NCI-H69 (cell line): ENCODE results near the gene SMG5.
"Not testable (repeated sequence)": the region's sequence is repeated elsewhere in the genome, so short reads cannot be mapped to it uniquely, and the experiment has no call there.

Experiments
- DNase-seq: peaks from one replicate; lab custom pipeline; 2025; lab: John Stamatoyannopoulos, UW

Gene SMG5

GRCh38 chr1:156245451-156246232 lies 37.0 kb downstream of the SMG5 start:
- peak; percentile 83 for DNase-seq

- DNase-seq: no peak
Measured at GRCh38 chr1:156244712-156245111, 37.9 kb downstream of the SMG5 start.

GRCh38 chr1:156244126-156244525 lies 38.5 kb downstream of the SMG5 start:
- no peak for DNase-seq

GRCh38 chr1:156242738-156243137 lies 39.9 kb downstream of the SMG5 start:
- no peak for DNase-seq

GRCh38 chr1:156241926-156242325 lies 40.7 kb downstream of the SMG5 start, which contains the start of gene BGLAP:
BGLAP (plus strand) TSS chr1:156242184; CDS start chr1:156242232, 48 bp downstream.
- DNase-seq: no peak

GRCh38 chr1:156241311-156241811 lies 41.3 kb downstream of the SMG5 start:
- DNase-seq: no peak

GRCh38 chr1:156238248-156238647 lies 44.4 kb downstream of the SMG5 start:
- no peak for DNase-seq

GRCh38 chr1:156236164-156236563 lies 46.5 kb downstream of the SMG5 start:
- DNase-seq: no peak

- DNase-seq: no peak
Measured at GRCh38 chr1:156233426-156234127, 49.0 kb downstream of the SMG5 start.

GRCh38 chr1:156232201-156232894 lies 50.3 kb downstream of the SMG5 start:
- DNase-seq: peak; percentile 36

- no peak for DNase-seq
Measured at GRCh38 chr1:156230473-156230837, 52.2 kb downstream of the SMG5 start.

GRCh38 chr1:156229809-156230472 lies 52.7 kb downstream of the SMG5 start:
- no peak for DNase-seq

- no peak for DNase-seq
Measured at GRCh38 chr1:156228501-156228900, 54.1 kb downstream of the SMG5 start.

- DNase-seq: no peak
Measured at GRCh38 chr1:156226782-156227181, 55.8 kb downstream of the SMG5 start.

- no peak for DNase-seq
Measured at GRCh38 chr1:156226116-156226538, 56.5 kb downstream of the SMG5 start.

GRCh38 chr1:156225677-156226014 lies 57.0 kb downstream of the SMG5 start:
- DNase-seq: no peak

GRCh38 chr1:156221986-156222692 lies 60.5 kb downstream of the SMG5 start:
- DNase-seq: no peak

GRCh38 chr1:156220226-156220625 lies 62.4 kb downstream of the SMG5 start:
- DNase-seq: no peak

GRCh38 chr1:156217871-156218270 lies 64.8 kb downstream of the SMG5 start:
- DNase-seq: no peak

- not testable (repeated sequence) for DNase-seq
Measured at GRCh38 chr1:156216361-156217086, 66.1 kb downstream of the SMG5 start.
